Trophoblast cell (in vitro differentiated cells and primary cell): ENCODE data around the gene PDIA5.

ENCODE experiments used
- DNase-seq, 2 donors: peaks; one replicate each; pipeline ENCODE4 v3.0.0-alpha.2; 2016
- H2AFZ ChIP-seq: 2 replicates; pipeline ENCODE4 v1.6.1; 2013; ENCODE audit warnings: low read length, moderate library complexity, mild to moderate bottlenecking; ENCODE audit not compliant: insufficient read depth, poor library complexity
- H2AK5ac ChIP-seq: 2 replicates; pipeline ENCODE4 v1.6.1; 2013; ENCODE audit warnings: mild to moderate bottlenecking, low read length
- H2BK120ac ChIP-seq: 2 replicates; pipeline ENCODE4 v1.6.1; 2013; ENCODE audit warnings: low read length, mild to moderate bottlenecking, moderate library complexity; ENCODE audit not compliant: insufficient read depth, poor library complexity
- H2BK12ac ChIP-seq: 2 replicates; pipeline ENCODE4 v1.6.1; 2013; ENCODE audit warnings: mild to moderate bottlenecking, low read length, moderate library complexity
- H2BK5ac ChIP-seq: 2 replicates; pipeline ENCODE4 v1.6.1; 2013; ENCODE audit warnings: low read length, low read depth, moderate library complexity, mild to moderate bottlenecking; ENCODE audit not compliant: poor library complexity
- H3K14ac ChIP-seq: 2 replicates; pipeline ENCODE4 v1.6.1; 2013; ENCODE audit warnings: mild to moderate bottlenecking, low read length
- H3K18ac ChIP-seq: 2 replicates; pipeline ENCODE4 v1.6.1; 2013; ENCODE audit warnings: mild to moderate bottlenecking, low read length
- H3K23ac ChIP-seq: 2 replicates; pipeline ENCODE4 v1.6.1; 2013; ENCODE audit warnings: low read length
- H3K27ac ChIP-seq: 2 replicates; pipeline ENCODE4 v1.5.1; 2013; ENCODE audit warnings: low read depth, mild to moderate bottlenecking, inconsistent platforms, low read length, moderate library complexity
- H3K27me3 ChIP-seq: 2 replicates; pipeline ENCODE4 v1.6.1; 2013; ENCODE audit warnings: inconsistent platforms, mild to moderate bottlenecking, low read length, moderate library complexity; ENCODE audit not compliant: insufficient read depth
- H3K36me3 ChIP-seq, 2 experiments: 1 replicate in 1 of 2; 2 replicates in 1 of 2; pipeline ENCODE4 v1.6.1; 2013; ENCODE audit warnings: low read length in 2 of 2, mild to moderate bottlenecking in 2 of 2, moderate library complexity in 1 of 2; ENCODE audit not compliant: insufficient read depth in 2 of 2, control insufficient read depth in 1 of 2
- H3K4ac ChIP-seq: 2 replicates; pipeline ENCODE4 v1.6.1; 2013; ENCODE audit warnings: low read depth, mild to moderate bottlenecking, low read length, moderate library complexity
- H3K4me1 ChIP-seq, 2 experiments: 1 replicate in 1 of 2; 2 replicates in 1 of 2; pipeline ENCODE4 v1.6.1; 2013; ENCODE audit warnings: low read length in 2 of 2, mild to moderate bottlenecking in 2 of 2, moderate library complexity in 1 of 2; ENCODE audit not compliant: insufficient read depth in 2 of 2, control insufficient read depth in 1 of 2
- H3K4me2 ChIP-seq: 2 replicates; pipeline ENCODE4 v1.6.1; 2013; ENCODE audit warnings: inconsistent platforms, mild to moderate bottlenecking, low read length, moderate library complexity
- H3K4me3 ChIP-seq: 2 replicates; pipeline ENCODE4 v1.5.1; 2013; ENCODE audit warnings: mild to moderate bottlenecking, low read depth, low read length, inconsistent platforms
- H3K79me1 ChIP-seq: one replicate; pipeline ENCODE4 v1.6.1; 2013; ENCODE audit warnings: low read length
- H3K79me2 ChIP-seq: 2 replicates; pipeline ENCODE4 v1.6.1; 2013; ENCODE audit warnings: low read length, mild to moderate bottlenecking; ENCODE audit not compliant: control insufficient read depth, insufficient read depth, poor library complexity
- H3K9ac ChIP-seq: 2 replicates; pipeline ENCODE4 v1.6.1; 2013; ENCODE audit warnings: mild to moderate bottlenecking, low read length
- H3K9me3 ChIP-seq: 2 replicates; pipeline ENCODE4 v1.6.1; 2013; ENCODE audit warnings: low read depth, mild to moderate bottlenecking, control low read depth, inconsistent platforms, low read length; ENCODE audit not compliant: insufficient read depth
- H4K12ac ChIP-seq: 2 replicates; pipeline ENCODE4 v1.6.1; 2013; ENCODE audit warnings: low read depth, mild to moderate bottlenecking, low read length, moderate library complexity
- H4K8ac ChIP-seq: 2 replicates; pipeline ENCODE4 v1.6.1; 2013; ENCODE audit warnings: low read depth, mild to moderate bottlenecking, low read length, moderate library complexity
- H4K91ac ChIP-seq: one replicate; pipeline ENCODE4 v1.6.1; 2013; ENCODE audit warnings: low read depth, mild to moderate bottlenecking, low read length, moderate library complexity
- WGBS: extraction: QIAGEN DNeasy Blood & Tissue Kit; methylation state at CpG from one replicate; pipeline ENCODE4 v1.1.7; 2013; ENCODE audit warnings: missing lambda C conversion rate; ENCODE audit not compliant: insufficient read length, insufficient coverage; ENCODE audit errors: extremely low coverage; 5-methylcytosine and 5-hydroxymethylcytosine counted together

PDIA5 gene

GRCh38 chr3:123110282-123110975, 43.6 kb downstream of the PDIA5 start:
- Histone ChIP-seq H3K18ac (no peak overlapping the region), H3K36me3 (peaks cover 57 to 60% of the 10 kb centered on the region in 2 experiments), H3K79me2 (no peaks in the 10 kb centered on the region), H2BK120ac (no peak overlapping the region), H3K4me1 (peaks cover 4 to 7% of the 10 kb centered on the region in 2 experiments), H3K4ac (no peak overlapping the region), H3K9ac (no peak overlapping the region), H3K14ac (no peak overlapping the region), H2AFZ (no peak overlapping the region), H3K27ac (no peak overlapping the region), H3K23ac (no peak overlapping the region), H2BK5ac (no peak overlapping the region), H3K27me3 (no peaks in the 10 kb centered on the region), H3K4me2 (no peak overlapping the region), H4K8ac (no peak overlapping the region), H3K4me3 (no peak overlapping the region), H4K12ac (no peak overlapping the region), H3K9me3 (peaks cover 4% of the 10 kb centered on the region), H4K91ac (no peak overlapping the region), H3K79me1 (peaks cover 5% of the 10 kb centered on the region), H2AK5ac (no peak overlapping the region), H2BK12ac (no peak overlapping the region)
- WGBS, result no CpG with 5 or more reads among the region's 19 CpGs
- DNase-seq, result no peak

- Histone ChIP-seq H2BK120ac (no peak overlapping the region), H4K8ac (no peak overlapping the region), H4K91ac (no peak overlapping the region), H3K27me3 (no peaks in the 10 kb centered on the region), H3K18ac (no peak overlapping the region), H2AK5ac (no peak overlapping the region), H3K23ac (no peak overlapping the region), H3K9me3 (peaks cover 4% of the 10 kb centered on the region), H2AFZ (no peak overlapping the region), H3K14ac (no peak overlapping the region), H3K27ac (no peak overlapping the region), H4K12ac (no peak overlapping the region), H3K36me3 (peaks cover 57 to 60% of the 10 kb centered on the region in 2 experiments), H2BK12ac (no peak overlapping the region), H3K4me3 (no peak overlapping the region), H3K79me2 (no peaks in the 10 kb centered on the region), H3K79me1 (no peaks in the 10 kb centered on the region), H3K9ac (no peak overlapping the region), H2BK5ac (no peak overlapping the region), H3K4ac (no peak overlapping the region), H3K4me2 (no peak overlapping the region), H3K4me1 (peaks cover 0 to under 1% of the 10 kb centered on the region in 2 experiments)
- no peak for DNase-seq
- WGBS, result no CpG with 5 or more reads among the region's 11 CpGs
Measured at GRCh38 chr3:123110976-123111615, 44.3 kb downstream of the PDIA5 start.

- no peak overlapping the region for H2BK12ac ChIP-seq
Measured at GRCh38 chr3:123111640-123112039, 44.8 kb downstream of the PDIA5 start.

GRCh38 chr3:123112232-123112631, 45.4 kb downstream of the PDIA5 start:
- Histone ChIP-seq H2BK120ac (no peak overlapping the region), H3K36me3 (peaks cover 60 to 62% of the 10 kb centered on the region in 2 experiments), H3K4me2 (no peak overlapping the region), H4K12ac (no peak overlapping the region), H3K4me1 (no peaks in the 10 kb centered on the region), H3K14ac (no peak overlapping the region), H3K27ac (no peak overlapping the region), H3K18ac (no peak overlapping the region), H2AFZ (no peak overlapping the region), H3K79me1 (no peaks in the 10 kb centered on the region), H4K91ac (no peak overlapping the region), H2BK5ac (no peak overlapping the region), H3K27me3 (no peaks in the 10 kb centered on the region), H2BK12ac (no peak overlapping the region), H3K4me3 (no peak overlapping the region), H2AK5ac (no peak overlapping the region), H4K8ac (no peak overlapping the region), H3K9me3 (peaks cover 4% of the 10 kb centered on the region), H3K4ac (no peak overlapping the region), H3K9ac (no peak overlapping the region), H3K79me2 (no peaks in the 10 kb centered on the region), H3K23ac (no peak overlapping the region)
- no CpG with 5 or more reads among the region's 5 CpGs for WGBS
- DNase-seq, result no peak

More at GRCh38 chr3:123111640-123112039, 44.8 kb downstream of the PDIA5 start:
- WGBS, result no CpG with 5 or more reads among the region's 6 CpGs
- Histone ChIP-seq H3K27me3 (no peaks in the 10 kb centered on the region), H2AFZ (no peak overlapping the region), H3K18ac (no peak overlapping the region), H3K79me1 (no peaks in the 10 kb centered on the region), H3K9me3 (peaks cover 4% of the 10 kb centered on the region), H3K4me2 (no peak overlapping the region), H3K36me3 (peaks cover 58 to 62% of the 10 kb centered on the region in 2 experiments), H3K4me3 (no peak overlapping the region), H3K23ac (no peak overlapping the region), H3K27ac (no peak overlapping the region), H2AK5ac (no peak overlapping the region), H3K4ac (no peak overlapping the region), H2BK120ac (no peak overlapping the region), H3K9ac (no peak overlapping the region), H3K79me2 (no peaks in the 10 kb centered on the region), H3K4me1 (no peaks in the 10 kb centered on the region), H4K8ac (no peak overlapping the region), H4K91ac (no peak overlapping the region), H3K14ac (no peak overlapping the region), H4K12ac (no peak overlapping the region), H2BK5ac (no peak overlapping the region)
- DNase-seq, result no peak
